NCI-H187 (cell line): Measurements from ENCODE around the gene GRIA1.

ENCODE experiments used
- DNase-seq, 2 experiments: peaks; one replicate each; lab custom pipeline; 2025; lab: John Stamatoyannopoulos, UW

Gene GRIA1

DNA sequence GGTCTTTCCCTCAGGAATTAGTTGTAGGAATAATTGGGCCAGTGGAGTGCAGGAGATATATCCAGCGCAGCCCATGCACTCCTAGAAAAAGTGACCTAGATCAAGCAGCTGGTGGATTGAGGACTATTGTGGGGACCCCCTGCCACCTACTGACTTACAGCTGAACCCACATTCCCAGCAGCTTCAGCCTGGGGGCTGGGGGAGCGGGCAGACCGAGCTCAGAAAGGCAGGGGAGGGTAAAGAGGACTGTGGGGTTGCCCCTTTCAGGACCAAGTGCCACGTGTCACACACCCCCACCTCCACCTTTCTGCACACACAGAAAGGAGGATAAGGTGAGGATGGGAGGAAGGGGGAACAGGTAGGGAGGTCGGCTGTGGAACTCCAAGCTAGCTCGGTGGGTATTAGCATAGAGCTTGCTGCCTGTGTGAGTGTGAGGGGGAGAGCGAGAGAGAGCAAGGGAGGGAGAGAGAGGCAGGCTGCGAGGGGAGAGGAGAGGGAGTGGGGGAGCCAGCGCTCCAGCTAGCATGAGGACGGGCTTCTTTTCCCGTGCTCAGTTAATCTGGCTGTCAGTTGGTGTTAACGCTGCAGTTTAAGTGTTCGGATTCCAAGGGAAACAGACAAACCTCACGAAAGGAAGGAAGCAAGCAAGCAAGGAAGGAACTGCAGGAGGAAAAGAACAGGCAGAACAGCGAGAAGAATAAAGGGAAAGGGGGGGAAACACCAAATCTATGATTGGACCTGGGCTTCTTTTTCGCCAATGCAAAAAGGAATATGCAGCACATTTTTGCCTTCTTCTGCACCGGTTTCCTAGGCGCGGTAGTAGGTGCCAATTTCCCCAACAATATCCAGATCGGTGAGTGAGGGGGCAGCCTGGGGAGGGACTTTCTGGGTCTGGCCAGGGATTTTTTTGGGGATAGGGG is at the start of gene GRIA1:
Gene GRIA1 (plus strand): TSS at position 553 of the 920 bp plus-strand sequence.
- DNase-seq: no peak

DNA sequence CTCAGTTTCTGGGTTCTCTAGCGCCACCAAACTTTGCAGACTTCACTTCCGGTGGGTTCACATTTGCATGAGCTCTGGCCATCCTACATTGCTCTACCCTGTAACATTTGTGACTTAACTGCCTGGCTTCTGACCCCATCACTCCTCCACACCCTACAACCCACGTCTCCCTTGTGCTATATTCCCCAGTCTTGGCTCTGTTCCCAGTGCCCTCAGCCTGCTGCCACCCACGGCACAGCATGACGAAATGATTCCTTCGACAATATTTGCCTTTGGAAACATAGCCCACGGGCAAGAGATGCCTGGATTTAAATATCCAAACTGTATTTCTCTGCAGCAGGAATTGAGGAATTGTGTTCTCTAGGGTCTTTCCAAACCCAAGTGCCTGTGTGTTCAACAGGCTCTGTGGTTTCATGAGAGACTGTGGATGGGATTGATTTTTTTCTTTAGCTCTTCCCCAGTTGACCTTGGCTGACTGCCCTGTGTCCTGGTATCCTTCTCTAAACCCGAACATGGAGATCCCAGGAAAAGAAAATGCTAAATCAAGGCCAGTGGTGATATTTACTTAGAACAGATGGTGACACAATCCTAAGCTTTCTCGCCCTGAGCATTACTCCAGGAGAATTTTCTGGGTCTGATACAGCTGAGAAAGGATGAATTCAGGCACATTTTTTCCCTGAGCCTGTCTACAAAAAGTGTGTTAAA is 44.4 kb upstream of the GRIA1 start:
- DNase-seq: no peak

DNA sequence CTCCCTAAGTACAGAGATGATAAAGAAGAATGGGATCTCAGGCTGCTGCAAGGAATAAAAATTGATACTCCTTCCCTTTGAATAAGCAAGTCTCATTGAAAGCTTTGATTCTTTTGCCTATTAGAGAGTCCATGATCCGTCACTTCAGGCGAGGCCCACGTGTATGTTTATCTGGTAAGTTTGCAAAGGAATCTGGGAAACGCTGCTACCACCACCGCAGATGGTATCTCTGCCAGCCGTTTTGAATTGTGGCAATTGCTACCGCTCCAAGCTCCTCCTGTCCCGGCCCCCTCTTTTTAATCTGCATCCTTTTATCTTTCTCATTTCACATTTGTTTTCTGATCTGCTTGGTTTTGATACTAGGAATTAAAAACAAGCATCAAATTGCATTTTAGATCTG is 42.9 kb upstream of the GRIA1 start:
- DNase-seq: no peak

DNA sequence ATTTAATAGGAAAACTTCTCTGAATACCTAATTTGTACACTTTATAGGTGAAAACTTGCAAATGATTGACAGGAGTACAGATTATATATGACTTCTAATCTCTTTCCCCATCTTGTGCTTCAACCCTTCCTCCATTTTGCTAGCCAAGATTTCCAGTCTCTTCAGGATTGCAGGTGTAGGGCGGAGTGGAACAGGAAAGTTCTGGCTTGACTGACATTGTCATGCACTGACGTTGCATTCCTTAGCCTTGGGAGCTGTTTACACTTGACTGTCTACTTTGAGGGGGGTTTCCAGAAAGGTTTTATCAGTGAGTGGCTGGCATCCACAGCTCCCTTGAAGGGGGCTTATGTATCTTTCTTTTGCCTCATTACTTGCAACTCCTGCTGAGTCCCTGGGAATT is 34.1 kb upstream of the GRIA1 start:
- no peak for DNase-seq

DNA sequence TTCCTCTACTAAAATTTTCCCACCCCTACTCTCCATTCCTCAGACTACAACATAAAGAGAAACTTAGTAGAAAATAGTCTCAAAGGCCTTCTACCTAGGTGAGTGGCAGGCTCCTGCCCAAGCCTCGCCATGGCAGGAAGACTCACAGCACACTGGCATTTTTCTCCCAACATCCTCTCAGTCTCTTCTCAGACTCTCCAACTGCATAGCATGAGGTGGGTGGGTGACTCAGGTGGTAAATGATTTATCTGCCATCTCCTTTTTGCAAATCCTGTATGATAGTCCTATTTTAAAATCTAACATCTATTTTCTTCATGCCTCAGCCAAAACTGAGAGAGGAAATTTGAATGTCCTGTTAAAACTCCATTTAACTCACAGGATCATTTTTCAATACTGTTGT is 33.5 kb upstream of the GRIA1 start:
- DNase-seq: no peak

DNA sequence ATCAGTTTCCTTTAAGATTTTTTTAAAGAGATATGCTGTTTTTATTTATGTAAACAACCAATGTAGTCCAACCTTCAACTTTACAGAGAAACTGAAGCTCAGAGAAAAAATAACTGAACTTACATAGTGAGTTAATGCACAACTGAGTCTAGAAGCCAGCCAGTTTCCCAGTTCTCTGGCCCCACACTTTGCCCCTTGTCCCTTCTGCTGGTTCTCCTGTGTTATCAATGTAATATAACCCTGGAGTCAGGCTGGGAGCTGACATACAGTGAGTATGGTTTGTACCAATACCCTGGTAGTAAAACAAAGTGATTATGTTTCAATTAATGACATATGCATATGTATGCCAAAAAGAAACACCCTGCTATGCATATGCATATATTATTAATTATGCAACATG is 32.2 kb upstream of the GRIA1 start:
- no peak for DNase-seq

DNA sequence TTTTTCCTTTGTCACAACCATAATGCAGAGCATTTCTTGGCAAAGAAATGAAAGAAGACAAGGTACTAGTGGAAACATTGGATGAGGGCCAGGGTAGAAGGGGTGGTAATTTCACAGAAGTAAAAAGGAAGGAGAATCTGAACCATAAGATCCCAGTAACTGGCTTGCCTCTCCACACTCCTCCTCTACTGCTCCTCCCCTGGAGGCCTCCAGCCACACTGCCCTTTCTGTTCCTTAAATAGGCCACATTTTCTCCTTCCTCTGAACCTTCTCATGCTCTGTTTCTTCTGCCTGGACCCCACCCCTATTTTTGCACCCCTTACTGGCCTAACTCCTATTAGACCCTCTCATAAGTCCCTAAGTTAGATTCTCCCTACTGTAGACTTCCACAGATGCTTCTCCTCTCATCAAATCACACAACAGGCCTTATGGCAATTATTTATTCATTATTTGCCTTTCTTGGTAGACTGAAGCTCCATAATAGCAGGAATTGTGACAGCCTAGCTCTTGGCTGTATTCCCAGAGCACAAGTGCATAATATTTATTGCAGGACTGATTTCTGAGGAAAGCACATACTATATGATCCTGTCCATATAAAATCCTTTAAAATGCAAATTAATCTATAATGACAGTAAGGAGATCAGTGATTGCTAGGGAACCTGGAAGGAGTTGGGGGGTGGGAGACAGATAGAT is 31.3 kb upstream of the GRIA1 start:
- DNase-seq: no peak

DNA sequence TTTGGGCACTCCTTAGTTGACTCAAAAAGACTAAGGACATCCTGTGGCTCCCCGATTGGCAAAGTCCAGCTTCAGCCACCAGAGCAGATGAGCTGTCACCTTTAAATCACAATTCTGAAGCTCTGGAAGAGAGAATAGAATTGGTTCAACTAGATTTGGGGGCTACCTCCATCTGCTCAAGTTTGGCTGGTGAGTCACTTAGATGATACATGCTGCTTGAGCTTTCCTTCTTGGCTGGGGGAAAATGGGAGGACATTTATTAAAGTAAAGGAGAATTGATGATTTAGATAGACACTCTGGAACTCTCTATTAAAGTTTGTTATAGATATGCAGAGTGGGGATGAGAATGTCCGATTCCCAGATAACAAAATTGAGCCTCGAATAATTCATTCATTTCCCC is 30.0 kb upstream of the GRIA1 start:
- no peak for DNase-seq

DNA sequence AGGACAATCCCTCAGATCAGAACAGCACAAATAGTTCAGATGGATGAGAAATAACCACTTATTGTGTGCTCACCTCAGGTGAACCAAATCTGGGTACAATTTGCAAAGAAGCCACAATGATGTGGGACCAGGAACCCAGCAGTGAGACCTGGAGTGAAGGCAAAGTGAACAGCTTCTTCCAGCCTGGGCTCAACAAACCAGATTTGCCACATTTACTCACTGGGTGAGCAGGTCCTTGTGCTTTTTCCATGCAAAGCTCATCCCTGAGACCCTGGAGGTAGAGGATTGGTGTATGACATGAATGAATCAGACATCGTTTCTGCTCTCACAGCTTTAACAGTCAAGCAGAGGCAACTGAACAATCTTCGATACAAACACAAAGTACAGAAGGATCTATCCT is 29.1 kb upstream of the GRIA1 start:
- DNase-seq: no peak

DNA sequence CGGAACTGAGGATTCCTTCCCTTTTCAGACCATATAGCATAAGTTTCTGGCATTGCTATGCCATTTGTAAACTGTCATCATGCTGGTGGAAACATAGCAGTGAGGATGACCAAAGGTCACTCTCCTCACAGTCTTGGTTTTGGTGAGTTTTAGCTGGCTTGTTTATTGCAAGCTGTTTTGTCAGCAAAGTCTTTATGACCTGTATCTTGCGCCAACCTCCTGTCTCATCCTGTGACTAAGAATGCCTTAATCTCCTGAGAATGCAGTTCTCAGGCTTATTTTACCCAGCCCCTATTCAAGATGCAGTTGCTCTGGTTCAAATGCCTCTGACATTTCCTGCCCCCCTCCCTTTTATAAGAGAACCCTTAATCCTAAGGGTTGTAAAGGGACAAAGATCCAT is 26.7 kb upstream of the GRIA1 start:
- DNase-seq: no peak

DNA sequence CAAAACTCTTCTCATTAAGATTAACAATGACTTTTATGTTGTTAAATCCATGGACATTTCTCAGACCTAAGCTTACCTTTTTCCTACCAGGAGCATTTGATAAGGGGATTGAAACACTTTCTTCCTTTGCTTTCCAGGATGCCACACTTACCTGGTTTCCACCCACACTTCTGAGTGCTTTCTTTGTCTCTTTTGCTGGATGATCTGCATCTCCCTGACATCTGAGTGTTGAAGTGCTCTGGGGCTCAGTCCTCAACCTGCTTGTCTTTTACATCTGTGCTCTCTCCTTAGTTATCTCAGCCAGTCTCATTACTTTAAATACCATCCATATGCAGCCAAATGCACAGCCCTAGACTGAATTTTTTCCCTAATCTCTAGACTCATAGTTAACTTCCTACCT is 22.9 kb upstream of the GRIA1 start:
- DNase-seq: no peak

DNA sequence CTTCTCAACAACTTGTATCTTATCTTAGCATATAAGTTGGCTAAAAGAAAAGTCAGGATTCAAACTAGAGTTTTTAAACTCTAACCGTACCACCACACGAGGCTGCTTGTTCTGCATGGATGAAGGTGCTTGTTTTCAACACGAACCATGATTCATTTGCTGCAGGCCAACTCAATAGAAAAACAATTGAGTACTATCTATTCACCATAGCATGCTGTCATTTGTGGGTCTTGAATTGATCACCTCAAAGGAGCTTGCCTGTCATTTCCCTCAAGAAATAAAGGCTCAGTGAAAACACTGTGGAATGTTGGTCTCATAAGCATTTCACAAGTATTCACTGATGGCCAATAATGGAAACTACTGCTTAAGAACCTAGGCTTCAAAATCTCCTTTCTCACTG is 21.0 kb upstream of the GRIA1 start:
- DNase-seq: no peak

DNA sequence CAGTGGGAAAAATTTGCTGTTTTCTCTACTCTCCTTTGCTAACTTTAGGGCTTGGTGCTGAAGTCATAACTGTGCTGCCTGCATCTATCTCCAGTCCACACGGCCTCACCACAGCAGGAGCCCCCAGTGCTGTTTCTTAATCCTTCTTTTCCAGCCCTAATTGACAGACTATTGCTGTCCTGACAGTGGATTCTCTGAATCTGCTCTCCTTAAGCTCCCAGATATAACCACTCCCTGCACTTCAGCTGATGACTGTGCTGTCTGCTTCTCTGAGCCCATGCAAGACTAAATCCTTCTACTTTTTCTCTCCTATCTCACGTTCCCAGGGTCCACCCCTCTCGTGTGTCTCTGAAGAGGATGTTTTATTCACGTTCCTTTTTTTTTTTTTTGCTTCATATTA is 19.7 kb upstream of the GRIA1 start:
- no peak for DNase-seq

DNA sequence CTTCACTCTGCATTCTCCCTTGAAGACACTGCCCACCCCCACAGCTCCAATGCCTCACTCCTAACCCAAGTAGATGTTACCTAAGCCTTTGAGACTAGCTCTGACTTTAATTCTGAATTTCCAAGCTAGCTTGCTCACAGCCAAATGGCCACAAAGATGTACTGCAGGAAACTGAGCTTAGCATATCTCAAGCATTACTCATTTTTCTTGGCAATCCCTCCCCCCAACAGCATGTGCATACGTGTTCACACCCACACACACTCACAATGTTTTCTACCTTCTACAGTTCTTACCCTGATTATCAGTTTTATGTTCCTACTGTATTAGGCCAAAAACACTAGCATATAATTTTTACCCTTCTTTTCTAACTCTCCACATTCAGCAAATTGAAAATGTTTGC is 13.7 kb upstream of the GRIA1 start:
- no peak for DNase-seq

DNA sequence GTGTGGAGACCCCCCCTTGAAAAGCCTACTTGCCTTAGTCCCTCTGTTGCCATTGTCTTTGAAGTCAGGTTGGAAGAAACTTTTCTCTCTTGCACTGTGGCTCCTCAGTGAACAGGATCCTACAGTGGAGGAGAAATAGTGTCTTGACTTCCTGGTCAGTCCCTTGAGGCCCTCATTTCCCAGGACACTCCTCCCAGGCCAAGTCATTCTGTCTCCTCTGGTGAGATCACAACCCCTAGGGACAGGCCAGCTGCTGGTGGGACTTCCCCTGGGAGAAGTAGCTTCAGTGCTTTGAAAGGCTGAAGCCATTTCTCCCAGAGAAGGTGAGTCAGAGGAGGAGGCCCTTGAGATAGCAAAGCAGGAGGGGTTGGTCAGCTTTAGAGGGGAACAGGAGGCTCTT is 10.1 kb upstream of the GRIA1 start:
- DNase-seq: no peak

DNA sequence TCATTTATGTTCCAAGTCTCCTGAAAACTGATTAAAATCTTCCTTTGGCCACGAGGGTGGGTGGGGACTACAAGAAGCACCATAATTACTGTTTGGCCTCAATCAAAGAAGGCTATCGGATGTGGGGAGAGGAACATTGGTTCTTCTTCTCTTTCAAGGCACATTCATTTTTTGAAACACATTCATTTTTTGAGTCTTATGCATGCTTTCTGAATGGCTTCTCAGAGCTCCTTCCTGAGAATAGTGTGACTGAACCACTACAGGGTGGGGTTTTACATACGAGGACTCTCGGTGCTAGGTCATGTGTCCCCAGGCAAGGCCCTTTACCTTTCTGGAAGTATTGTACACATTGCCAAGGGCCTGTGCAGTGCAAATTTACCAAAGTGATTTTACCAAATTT is 7.0 kb upstream of the GRIA1 start:
- DNase-seq: no peak

DNA sequence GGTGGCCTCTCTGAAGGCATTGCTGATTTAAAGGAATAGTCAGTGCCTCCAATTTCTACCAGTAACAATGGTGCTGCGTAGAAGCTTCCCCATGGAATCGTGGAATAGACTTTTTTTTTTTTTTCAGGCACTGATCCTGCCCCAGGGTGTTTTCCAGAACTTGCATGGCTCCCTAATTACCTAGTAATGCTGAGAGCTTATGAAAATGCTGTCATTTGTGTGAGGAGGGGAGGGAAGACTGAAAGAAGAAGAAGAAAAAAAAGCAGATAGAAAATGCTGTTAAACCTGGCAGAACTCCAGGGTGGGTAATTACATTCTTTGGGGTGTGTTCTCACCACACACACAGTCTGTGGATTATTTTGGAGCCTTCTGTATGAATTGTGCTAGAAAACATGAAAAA is 4.8 kb upstream of the GRIA1 start:
- no peak for DNase-seq

DNA sequence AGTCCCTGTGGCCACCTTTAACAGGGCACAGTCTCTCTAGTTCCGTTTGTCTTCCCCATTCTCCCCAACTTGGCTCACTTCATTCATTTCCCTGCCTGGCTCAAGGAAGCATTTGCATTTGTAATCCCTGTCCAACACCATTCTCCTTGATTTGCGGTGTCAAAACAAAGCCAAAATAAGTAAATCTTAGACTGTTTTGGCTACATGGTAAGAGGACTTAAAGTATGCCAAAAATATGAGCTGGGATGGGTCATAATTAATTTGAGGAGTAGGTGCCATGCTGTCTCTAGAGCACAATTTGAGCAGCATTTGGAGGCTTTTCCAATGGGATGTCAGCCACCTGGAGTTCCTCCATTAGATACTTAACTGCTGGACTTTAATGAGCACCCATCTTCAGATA is 3.7 kb upstream of the GRIA1 start:
- no peak for DNase-seq

DNA sequence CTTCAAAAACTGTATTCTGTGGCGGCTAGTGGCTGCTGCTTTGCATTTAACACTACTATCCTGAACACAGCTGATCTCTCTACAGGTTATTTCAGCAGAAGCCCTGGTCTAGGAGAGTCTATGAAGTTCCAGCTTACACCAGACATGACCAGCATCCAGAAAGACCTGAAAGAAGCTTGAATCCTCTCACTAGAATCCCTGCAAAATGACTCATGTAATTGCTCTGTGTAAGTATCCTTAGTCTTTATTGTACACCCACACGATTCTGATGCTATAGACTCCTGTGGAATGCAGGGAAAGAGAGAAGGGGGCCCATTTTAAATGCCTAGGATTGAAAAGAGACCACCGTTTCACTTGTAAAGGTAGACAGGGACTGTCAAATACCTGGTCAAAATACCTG is 859 bp upstream of the GRIA1 start:
- DNase-seq: no peak

DNA sequence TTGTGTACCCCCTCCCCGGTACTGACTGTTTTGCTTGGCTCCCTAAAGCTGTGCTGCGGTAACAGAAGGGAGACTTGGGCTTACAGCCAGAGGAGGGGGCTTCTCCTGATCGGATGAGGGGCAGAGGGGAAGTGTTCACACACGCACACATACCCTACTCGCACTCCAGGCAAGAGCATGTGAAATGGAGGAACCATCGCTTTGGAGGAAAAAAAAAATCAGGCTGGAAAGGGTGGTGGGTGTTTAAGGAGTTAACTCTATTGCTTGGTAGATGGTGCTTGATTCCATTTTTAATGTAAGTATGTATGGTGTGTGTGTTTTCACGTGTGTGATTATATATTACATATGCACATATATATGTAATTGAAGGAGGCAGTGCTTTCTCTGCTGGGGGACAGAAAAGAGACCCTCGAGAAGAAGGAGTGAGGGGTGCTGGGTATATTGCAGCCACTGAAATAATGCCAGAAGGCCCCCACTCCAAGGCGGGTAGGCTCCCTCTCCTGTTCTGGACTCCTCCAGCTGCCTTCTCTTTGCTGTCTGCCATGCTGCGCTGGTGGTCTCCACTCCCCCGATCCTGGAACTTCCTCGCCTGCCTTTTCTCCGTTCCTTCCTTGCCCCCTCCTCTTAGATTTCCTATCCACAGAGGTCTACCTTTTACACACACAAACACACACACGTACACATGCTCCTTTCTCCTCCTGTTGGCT is 721 bp downstream of the GRIA1 start:
- no peak for DNase-seq

DNA sequence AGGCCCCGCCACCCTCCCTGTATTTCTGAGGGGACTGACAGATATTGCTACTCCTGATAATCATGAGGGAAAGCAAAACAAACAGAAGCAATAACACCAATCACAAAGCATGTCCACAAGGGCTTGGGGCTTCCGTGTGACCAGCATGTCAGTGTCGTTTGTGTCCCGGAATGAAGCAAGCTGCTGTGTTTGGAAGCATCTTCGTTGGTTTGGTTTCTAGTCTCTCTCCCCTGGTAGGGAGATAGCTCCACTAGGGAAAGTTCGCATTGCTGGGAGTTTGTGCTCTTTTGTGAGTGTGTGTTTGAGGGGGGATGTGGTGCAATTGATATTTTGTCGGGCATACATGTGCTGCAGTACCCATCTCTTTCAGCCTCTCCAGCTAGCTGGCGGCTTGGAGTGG is 1.4 kb downstream of the GRIA1 start:
- peak in 1 of 2 experiments; percentile 32 for DNase-seq

DNA sequence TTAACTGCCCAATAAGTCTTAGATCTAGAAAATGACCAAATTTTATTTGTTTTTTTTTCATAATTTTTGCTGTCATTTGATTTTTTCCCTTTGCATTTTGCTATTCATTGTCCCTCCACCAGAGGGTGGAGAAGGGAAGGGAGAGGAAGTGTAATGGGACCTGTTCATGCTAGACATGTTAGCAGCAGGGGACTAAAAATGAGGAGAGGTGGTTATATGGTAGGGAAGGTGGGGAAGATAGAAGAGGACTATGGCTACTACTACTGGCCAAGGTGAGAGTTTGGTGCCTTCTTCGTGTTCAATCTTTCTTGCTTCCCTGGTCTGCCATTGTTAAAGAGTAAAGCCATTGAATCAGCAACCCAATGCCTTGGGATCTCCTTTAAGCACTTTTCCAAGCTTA is 6.4 kb downstream of the GRIA1 start:
- DNase-seq: no peak
